NCI-H2171 treated with DMSO at 0.1 percent for 48 hours (cell line): ENCODE results near the gene SLC13A3.

ENCODE experiments used
- DNase-seq: peaks from one replicate; lab custom pipeline; 2025; lab: John Stamatoyannopoulos, UW

The SLC13A3 gene

GRCh38 chr20:46652699-46653098 is 1.4 kb upstream of the SLC13A3 start:
- DNase-seq, result no peak

- DNase-seq, result no peak
Measured at GRCh38 chr20:46650575-46651090, 626 bp downstream of the SLC13A3 start.

- no peak for DNase-seq
Measured at GRCh38 chr20:46649965-46650542, 1.2 kb downstream of the SLC13A3 start.

GRCh38 chr20:46649650-46649949 is 1.7 kb downstream of the SLC13A3 start:
- DNase-seq, result no peak

- no peak for DNase-seq
Measured at GRCh38 chr20:46648903-46649649, 2.2 kb downstream of the SLC13A3 start.

- DNase-seq, result no peak
Measured at GRCh38 chr20:46647469-46647868, 3.8 kb downstream of the SLC13A3 start.

- no peak for DNase-seq
Measured at GRCh38 chr20:46646659-46647380, 4.4 kb downstream of the SLC13A3 start.

GRCh38 chr20:46646122-46646521 is 5.1 kb downstream of the SLC13A3 start:
- no peak for DNase-seq

- DNase-seq, result no peak
Measured at GRCh38 chr20:46644733-46645132, 6.5 kb downstream of the SLC13A3 start.

- no peak for DNase-seq
Measured at GRCh38 chr20:46644160-46644559, 7.1 kb downstream of the SLC13A3 start.

GRCh38 chr20:46642969-46643343 is 8.3 kb downstream of the SLC13A3 start:
- no peak for DNase-seq

- DNase-seq, result no peak
Measured at GRCh38 chr20:46642265-46642968, 8.8 kb downstream of the SLC13A3 start.

GRCh38 chr20:46641424-46641823 is 9.8 kb downstream of the SLC13A3 start:
- DNase-seq, result no peak

- DNase-seq, result no peak
Measured at GRCh38 chr20:46640536-46641311, 10.5 kb downstream of the SLC13A3 start.

GRCh38 chr20:46640044-46640443 is 11.2 kb downstream of the SLC13A3 start:
- no peak for DNase-seq

GRCh38 chr20:46639587-46639986 is 11.7 kb downstream of the SLC13A3 start:
- no peak for DNase-seq

- no peak for DNase-seq
Measured at GRCh38 chr20:46638898-46639274, 12.4 kb downstream of the SLC13A3 start.

- no peak for DNase-seq
Measured at GRCh38 chr20:46638134-46638897, 12.9 kb downstream of the SLC13A3 start.

GRCh38 chr20:46637427-46638133 is 13.7 kb downstream of the SLC13A3 start:
- DNase-seq, result no peak

- DNase-seq, result no peak
Measured at GRCh38 chr20:46637020-46637419, 14.2 kb downstream of the SLC13A3 start.
